MM.1S (cell line): ENCODE data around the gene PRM1.

Source experiments
- DNase-seq: peaks from one replicate; pipeline ENCODE4 v3.0.0-alpha.2; 2015
- H2AFZ ChIP-seq: fragments of 300-600 bp; sonication (generic); 2 replicates; pipeline ENCODE4 v1.6.0; 2016; ENCODE audit warnings: antibody characterized with exemption, low read length
- H3F3A ChIP-seq: fragments of 300-600 bp; sonication (generic); 2 replicates; pipeline ENCODE4 v1.6.1; 2016; ENCODE audit warnings: mild to moderate bottlenecking, antibody characterized with exemption, low read length, moderate library complexity, mixed read lengths; ENCODE audit not compliant: insufficient read depth
- H3K27ac ChIP-seq: fragments of 300-600 bp; sonication (generic); 2 replicates; pipeline ENCODE4 v1.5.1; 2016; ENCODE audit warnings: mild to moderate bottlenecking, low read length
- H3K27me3 ChIP-seq: fragments of 300-600 bp; sonication (generic); replicated peaks from 2 replicates; pipeline ENCODE4 v1.6.0; 2016; ENCODE audit warnings: low read length; ENCODE audit not compliant: insufficient read depth
- H3K36me3 ChIP-seq: fragments of 300-600 bp; sonication (generic); replicated peaks from 2 replicates; pipeline ENCODE4 v1.6.1; 2016; ENCODE audit warnings: mild to moderate bottlenecking, low read length, mixed read lengths; ENCODE audit not compliant: insufficient read depth
- H3K4me1 ChIP-seq: fragments of 300-600 bp; sonication (generic); 2 replicates; pipeline ENCODE4 v1.6.1; 2016; ENCODE audit warnings: low read length, mixed read lengths
- H3K4me2 ChIP-seq: fragments of 300-600 bp; sonication (generic); 2 replicates; pipeline ENCODE4 v1.6.0; 2016; ENCODE audit warnings: low read depth, low read length
- H3K4me3 ChIP-seq: fragments of 300-600 bp; sonication (generic); 2 replicates; pipeline ENCODE4 v1.5.1; 2016; ENCODE audit warnings: low read length, mixed read lengths
- H3K79me2 ChIP-seq: fragments of 300-600 bp; sonication (generic); 2 replicates; pipeline ENCODE4 v1.6.1; 2016; ENCODE audit warnings: mixed run types, low read length, mixed read lengths
- H3K9ac ChIP-seq: fragments of 300-600 bp; sonication (generic); 2 replicates; pipeline ENCODE4 v1.6.1; 2016; ENCODE audit warnings: low read length, mixed read lengths
- H3K9me2 ChIP-seq: fragments of 300-600 bp; sonication (generic); replicated peaks from 2 replicates; pipeline ENCODE4 v1.6.1; 2016; ENCODE audit warnings: mild to moderate bottlenecking, low read length, mixed read lengths; ENCODE audit not compliant: insufficient read depth
- H3K9me3 ChIP-seq: fragments of 300-600 bp; sonication (generic); replicated peaks from 2 replicates; pipeline ENCODE4 v1.6.1; 2016; ENCODE audit warnings: mild to moderate bottlenecking, low read length, mixed read lengths; ENCODE audit not compliant: insufficient read depth
- H4K20me1 ChIP-seq: fragments of 300-600 bp; sonication (generic); 2 replicates; pipeline ENCODE4 v1.6.1; 2016; ENCODE audit warnings: mild to moderate bottlenecking, low read length, moderate library complexity, mixed read lengths; ENCODE audit not compliant: insufficient read depth
- CTCF ChIP-seq: fragments of 300-600 bp; sonication (generic); IDR thresholded peaks from 2 replicates; pipeline ENCODE4 v1.5.1; 2016; ENCODE audit warnings: antibody characterized with exemption, low read length, mixed read lengths
- EZH2 ChIP-seq: fragments of 300-600 bp; sonication (generic); optimal IDR thresholded peaks from 2 replicates; pipeline ENCODE3; 2017; ENCODE audit warnings: low read depth, mild to moderate bottlenecking, antibody characterized with exemption, low read length, mixed read lengths
- EZH2phosphoT487 ChIP-seq: fragments of 300-600 bp; sonication (generic); IDR thresholded peaks from 2 replicates; pipeline ENCODE4 v1.6.1; 2018; ENCODE audit warnings: antibody characterized with exemption, low read length

PRM1 gene

GRCh38 chr16:11283820-11284248 lies 2.7 kb upstream of the PRM1 start:
- TF ChIP-seq EZH2, result no peak
- no peak for TF ChIP-seq EZH2phosphoT487
- TF ChIP-seq CTCF, result no peak
- H3K9me3 ChIP-seq, result no peaks in the 10 kb centered on the region
- H3F3A ChIP-seq, result no peaks in the 10 kb centered on the region
- H3K79me2 ChIP-seq, result no peaks in the 10 kb centered on the region
- H4K20me1 ChIP-seq, result no peaks in the 10 kb centered on the region
- no peak overlapping the region for H3K4me3 ChIP-seq
- no peak overlapping the region for H3K9ac ChIP-seq
- H3K27me3 ChIP-seq, result 0 out of 2 replicates have a peak, but pooled peaks cover 3% of the 10 kb centered on the region
- H3K36me3 ChIP-seq, result no peaks in the 10 kb centered on the region
- H2AFZ ChIP-seq, result no peak overlapping the region
- no peak for DNase-seq
- H3K4me1 ChIP-seq, result 0 out of 2 replicates have a peak, but pooled peaks cover 7% of the 10 kb centered on the region
- H3K4me2 ChIP-seq, result no peak overlapping the region
- H3K9me2 ChIP-seq, result no peaks in the 10 kb centered on the region
- H3K27ac ChIP-seq, result no peak overlapping the region

- TF ChIP-seq EZH2 (no peak), CTCF (no peak), EZH2phosphoT487 (no peak)
- Histone ChIP-seq H3K4me2 (no peak overlapping the region), H4K20me1 (no peaks in the 10 kb centered on the region)
Measured at GRCh38 chr16:11278681-11279628, 2.2 kb downstream of the PRM1 start.

GRCh38 chr16:11277607-11278337 lies 3.4 kb downstream of the PRM1 start:
- H3K27me3 ChIP-seq, result peaks cover 5% of the 10 kb centered on the region; the same call in 1 of the 2 replicates

More at GRCh38 chr16:11278681-11279628, 2.2 kb downstream of the PRM1 start:
- no peak for DNase-seq
- H3F3A ChIP-seq, result no peaks in the 10 kb centered on the region
- no peak overlapping the region for H3K4me3 ChIP-seq
- H3K9me2 ChIP-seq, result no peaks in the 10 kb centered on the region
- no peaks in the 10 kb centered on the region for H3K36me3 ChIP-seq
- no peak overlapping the region for H3K9ac ChIP-seq
- H3K27me3 ChIP-seq, result peaks cover 3% of the 10 kb centered on the region; the same call in 1 of the 2 replicates
- no peaks in the 10 kb centered on the region for H3K79me2 ChIP-seq
- no peak overlapping the region for H3K27ac ChIP-seq
- H2AFZ ChIP-seq, result no peak overlapping the region
- no peaks in the 10 kb centered on the region for H3K9me3 ChIP-seq
- 0 out of 2 replicates have a peak, but pooled peaks cover 7% of the 10 kb centered on the region for H3K4me1 ChIP-seq

More at GRCh38 chr16:11277607-11278337, 3.4 kb downstream of the PRM1 start:
- DNase-seq, result no peak
- Histone ChIP-seq H3K4me2 (no peak overlapping the region), H3K9me2 (no peaks in the 10 kb centered on the region), H3K79me2 (no peaks in the 10 kb centered on the region), H3K4me3 (no peak overlapping the region), H4K20me1 (no peaks in the 10 kb centered on the region), H3K27ac (no peak overlapping the region), H2AFZ (no peak overlapping the region), H3K4me1 (0 out of 2 replicates have a peak, but pooled peaks cover 7% of the 10 kb centered on the region), H3K9me3 (no peaks in the 10 kb centered on the region), H3F3A (no peaks in the 10 kb centered on the region), H3K36me3 (no peaks in the 10 kb centered on the region), H3K9ac (no peak overlapping the region)
- no peak for TF ChIP-seq CTCF
- TF ChIP-seq EZH2phosphoT487, result no peak
- no peak for TF ChIP-seq EZH2
